ENCODE data around the gene NPLOC4. TPM values are rescaled to one million over a fixed set of nuclear protein-coding genes. Genes with fewer than 3 reads are reported as not detected.

The NPLOC4 gene
- total RNA-seq, 1 donor from 2014 or later: 39.5 TPM

DNA sequence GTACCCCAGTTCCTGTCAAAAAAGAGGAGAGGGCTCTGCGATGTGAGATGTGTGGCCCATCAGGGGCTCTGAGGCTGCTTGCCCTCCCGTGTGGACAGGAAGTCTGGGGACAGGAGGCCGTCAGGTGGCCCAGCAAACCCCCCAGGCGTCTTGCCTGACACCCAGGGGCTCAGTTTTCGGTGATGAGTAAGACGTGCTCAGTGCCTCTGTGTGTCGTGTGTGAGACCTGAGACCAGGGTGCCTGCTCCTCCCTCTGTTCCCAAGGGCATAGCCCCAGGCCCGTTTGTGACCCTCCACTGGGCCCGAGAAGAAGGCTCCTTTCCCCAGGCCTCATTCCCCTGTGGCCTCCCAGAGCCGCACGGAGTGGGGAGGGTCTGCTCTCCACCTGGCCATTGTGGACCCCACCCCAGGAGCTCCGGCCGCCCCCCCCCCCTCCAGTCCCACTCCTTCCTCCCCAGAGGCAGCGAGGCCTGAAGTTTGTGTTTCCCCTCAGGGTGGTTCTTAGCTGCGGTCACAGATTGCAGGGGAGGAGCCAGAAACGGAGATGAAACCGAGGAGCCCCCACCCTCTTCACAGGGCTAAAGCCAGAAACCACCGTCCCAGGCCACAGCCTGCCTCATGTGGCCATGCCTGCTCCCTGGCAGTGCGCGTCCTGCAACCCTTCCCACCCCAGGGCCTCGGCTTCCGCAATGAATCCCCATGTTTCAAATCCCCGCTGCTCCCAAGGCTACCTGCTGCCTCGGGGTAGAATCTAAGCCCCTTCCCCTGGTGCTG, 119.4 kb downstream of the NPLOC4 start:
- no peak for DNase-seq

DNA sequence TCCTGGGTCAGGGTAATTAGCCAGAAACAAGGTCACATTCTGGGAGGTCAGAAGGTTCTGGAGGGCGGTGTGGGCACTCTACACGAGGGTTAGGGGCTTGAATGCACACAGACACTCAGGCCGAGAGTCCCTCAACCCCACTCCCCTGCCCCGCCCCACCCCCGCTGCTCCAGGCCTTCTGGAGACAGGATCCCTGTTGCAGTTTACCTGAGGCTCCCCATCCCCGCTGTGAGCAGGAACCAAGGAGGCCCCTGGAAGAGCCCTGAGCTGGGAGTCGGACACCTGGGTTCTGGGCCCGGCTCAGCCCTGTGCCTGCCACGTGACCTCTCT, 119.9 kb downstream of the NPLOC4 start:
- no peak for DNase-seq

DNA sequence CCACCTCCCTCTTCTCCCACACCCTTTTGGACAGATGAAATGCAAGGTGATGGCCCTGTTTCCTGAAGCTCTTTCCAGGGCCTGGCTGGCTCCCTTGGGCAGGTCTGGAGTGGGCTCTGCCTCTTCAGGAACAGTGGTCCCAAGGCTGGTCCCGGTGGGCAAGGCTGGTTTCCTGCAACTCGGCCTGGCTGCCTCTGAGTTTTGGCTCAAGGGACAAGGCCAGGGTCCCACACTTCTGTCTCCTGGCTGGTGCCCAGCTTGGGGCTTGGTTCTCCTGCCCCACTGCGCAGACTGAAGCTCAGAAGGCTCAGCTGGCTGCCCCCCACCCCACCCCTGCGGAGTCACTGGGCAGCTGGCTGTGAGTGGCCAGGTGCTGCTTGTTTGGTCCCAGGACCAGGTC, 120.5 kb downstream of the NPLOC4 start:
- no peak for DNase-seq

DNA sequence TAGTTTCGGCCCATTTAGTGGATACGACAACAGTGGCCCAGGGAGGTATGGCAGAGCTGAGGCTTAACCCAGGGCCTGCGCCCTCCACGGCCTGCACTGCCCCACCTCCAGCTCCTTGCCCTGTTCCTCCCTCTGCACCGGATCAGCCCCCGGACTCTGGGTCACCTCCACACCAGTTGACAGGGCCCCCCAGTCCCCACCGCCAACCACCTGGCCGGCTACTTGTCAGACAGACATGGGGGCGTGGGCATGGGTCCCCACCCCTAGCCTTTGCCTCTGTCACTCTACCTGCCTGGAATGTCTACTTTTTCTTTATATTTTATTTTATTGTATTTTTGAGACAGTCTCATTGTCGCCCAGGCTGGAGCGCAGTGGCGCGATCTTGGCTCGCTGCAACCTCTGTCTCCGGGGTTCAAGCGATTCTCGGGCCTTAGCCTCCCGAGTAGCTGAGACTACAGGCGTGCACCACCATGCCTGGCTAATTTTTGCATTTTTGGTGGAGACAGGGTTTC, 121.3 kb downstream of the NPLOC4 start:
- DNase-seq: no peak

DNA sequence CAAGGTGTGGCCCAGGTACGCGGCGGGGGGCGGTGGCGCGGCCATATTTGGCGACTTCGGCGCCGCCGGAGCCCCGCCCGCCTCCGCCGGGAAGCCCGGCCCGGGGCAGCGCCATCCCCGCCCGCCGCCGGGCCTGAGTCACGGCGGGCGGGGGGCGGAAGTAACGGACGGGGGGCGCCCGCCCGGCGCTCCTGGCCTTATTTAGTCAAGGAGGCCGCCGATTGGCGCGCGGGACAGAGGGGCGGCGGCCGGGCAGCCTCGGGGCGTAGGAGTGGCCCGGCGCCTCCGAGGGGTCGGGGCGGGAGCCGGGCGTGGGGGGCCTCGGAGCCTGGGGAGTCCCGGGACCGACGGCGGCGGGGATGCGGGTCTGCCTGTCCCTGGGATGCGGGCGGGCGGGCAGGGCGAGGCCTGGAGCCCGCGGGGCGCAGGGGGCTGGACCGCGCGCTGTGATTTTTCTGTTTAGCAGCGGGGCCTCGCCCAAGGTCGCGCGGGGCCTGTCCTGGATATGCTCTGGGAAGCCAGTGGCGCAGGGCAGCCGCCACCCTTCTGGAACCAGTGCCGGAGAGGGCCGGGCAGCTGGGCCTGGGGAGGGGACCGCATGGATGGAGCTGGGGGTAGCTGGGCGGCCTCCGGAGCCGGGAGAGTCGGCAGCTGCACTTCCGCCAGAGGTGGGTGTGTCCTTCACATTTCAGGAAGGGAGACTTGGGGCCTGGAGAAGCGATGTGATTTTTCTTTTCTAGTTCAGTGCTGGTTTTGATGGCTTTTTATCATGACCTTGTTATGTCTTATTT, 122.0 kb downstream of the NPLOC4 start:
- no peak for DNase-seq

DNA sequence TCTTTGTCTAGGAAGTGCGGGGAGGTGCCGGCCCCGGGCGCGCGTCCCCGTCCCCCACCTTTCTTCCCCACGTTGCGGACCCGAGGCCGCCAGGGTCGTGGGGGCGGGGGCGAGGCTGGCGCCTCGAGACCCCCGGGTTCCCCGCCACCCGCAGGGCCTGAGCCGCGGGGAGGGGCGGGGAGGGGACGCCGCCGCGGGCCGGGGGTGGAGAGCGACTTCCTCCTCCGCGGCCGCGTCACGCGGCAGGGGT, 122.5 kb downstream of the NPLOC4 start:
- no peak for DNase-seq

DNA sequence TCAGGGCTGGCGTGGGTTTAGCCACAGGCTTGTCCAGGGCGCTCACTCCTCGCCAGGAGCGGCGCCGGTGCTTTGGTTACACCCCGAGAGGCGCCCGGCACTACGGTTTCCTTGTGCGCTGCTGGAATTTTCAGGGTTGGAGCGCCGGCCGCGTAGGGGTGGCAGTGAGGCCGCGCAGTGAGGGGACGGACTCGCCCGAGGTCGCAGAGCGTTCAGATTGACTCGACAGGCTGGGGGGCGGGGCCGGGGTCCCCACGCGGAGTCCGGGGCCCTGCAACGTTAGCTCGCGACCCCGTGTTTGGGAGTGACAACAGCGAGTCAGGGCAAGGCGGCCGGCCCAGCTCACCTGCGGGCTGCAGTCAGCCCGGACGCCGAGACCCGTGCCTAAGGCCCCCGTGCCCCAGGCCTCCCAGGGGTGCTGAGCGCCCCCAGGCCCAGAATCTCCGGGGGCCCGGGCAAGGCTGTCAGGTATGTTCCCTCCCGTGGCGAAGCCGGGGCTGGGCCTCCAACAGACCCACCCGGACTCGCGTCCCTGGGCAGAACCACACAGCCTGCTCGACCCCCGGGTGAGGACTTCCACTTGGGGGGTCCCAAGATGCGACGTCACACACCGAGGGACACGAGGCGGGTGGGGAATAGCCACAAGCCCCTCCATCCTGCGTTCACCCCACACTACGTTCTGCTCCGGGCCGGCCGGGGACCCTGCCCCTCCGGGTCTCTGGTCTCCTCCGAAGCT, 123.0 kb downstream of the NPLOC4 start:
- DNase-seq: peak; percentile 66

DNA sequence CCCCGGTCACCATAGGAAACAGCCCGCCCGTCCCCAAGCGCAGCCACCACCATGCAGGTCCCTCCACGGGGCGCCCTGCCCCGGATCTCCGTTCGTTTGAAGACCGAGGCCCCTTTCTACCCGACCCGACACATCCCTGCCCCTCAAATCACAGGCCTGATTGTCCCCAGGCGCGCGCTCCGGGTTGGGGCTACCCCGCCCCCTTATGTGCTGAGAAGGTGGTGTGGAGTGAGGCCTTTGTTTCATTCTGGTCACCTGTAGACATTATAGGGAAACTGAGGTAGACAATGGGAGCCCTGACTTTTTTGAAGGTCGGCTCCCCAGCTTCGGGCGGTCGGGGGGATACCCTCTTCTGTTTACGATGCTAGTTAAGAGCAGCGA, 123.5 kb downstream of the NPLOC4 start:
- peak; percentile 66 for DNase-seq

DNA sequence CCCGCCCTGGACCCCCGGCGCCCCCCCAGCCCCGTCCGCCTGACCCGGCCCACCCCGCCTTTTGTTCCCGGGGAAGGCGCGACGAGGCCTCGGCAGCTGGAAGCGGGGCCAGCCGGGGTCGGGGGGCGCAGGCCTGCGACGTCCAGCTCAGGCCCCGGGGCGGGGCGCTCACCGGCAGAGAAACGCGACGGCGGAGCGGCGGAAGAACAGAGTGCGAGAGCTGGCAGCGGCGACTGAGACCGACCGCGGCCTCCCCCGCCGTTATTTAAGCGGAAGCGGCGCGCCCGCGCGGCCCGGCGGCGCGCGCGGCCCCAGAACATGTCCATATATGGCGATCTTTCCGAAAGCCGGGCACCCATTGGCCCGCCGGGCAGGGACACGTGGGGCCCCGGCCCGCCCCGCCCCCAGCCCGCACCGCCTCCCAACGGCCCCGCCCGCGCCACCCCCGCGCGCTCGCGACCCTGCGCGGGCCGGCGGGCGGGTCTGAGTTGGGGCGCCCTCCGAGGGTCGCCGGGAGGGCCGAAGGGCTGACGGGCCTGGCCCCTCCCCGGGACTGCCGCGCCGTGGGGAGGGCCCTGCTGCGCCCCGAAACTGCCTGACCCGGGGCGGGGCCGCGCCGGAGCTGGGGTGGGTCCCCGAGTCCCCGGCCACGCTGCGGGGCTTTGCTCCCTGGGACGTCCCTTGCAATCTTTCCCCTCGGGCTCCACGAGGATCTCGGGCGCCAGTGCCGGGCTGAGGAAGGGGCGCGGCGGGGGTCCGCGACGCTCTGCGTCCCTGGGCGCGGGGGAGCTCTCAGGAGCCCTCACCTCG, 124.1 kb downstream of the NPLOC4 start, which contains the start of gene ACTG1:
ACTG1 (minus strand) TSS at position 238 of the 810 bp plus-strand sequence. CDS start 445 bp downstream, outside the sequence.
- peak; percentile 85 for DNase-seq

DNA sequence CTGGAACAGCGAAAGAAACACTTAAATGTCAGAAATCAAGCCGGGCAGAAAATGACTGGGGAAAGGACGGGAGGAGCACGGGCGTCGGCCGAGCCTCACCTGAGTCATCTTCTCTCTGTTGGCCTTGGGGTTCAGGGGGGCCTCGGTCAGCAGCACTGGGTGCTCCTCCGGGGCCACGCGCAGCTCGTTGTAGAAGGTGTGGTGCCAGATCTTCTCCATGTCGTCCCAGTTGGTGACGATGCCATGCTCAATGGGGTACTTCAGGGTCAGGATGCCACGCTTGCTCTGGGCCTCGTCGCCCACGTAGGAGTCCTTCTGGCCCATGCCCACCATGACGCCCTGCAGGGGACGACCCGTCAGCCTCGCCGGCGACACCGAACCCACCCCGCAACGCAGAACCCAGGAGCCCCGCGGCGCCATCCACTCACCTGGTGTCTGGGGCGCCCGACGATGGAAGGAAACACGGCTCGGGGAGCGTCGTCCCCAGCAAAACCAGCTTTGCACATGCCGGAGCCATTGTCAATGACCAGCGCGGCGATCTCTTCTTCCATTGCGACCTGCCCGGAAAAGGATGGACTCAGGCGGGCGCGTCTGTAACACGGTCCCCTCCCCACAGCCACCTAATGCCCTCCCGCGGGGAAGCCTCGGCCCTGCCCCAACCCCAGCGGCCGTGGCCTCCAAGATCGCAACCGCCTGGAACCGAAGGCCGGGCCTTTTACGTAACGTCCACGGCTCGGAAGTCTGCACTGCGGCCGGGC, 124.9 kb downstream of the NPLOC4 start:
- DNase-seq: no peak

DNA sequence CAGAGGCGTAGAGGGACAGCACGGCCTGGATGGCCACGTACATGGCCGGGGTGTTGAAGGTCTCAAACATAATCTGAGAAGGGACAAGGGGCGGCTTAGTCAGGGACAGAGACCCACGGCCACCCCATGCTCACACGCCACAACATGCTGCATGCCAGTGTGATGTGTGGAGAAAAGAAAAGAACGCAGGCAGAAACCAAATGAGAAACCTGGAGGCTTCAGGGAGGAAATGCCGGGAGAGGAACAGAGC, 125.4 kb downstream of the NPLOC4 start:
- no peak for DNase-seq

DNA sequence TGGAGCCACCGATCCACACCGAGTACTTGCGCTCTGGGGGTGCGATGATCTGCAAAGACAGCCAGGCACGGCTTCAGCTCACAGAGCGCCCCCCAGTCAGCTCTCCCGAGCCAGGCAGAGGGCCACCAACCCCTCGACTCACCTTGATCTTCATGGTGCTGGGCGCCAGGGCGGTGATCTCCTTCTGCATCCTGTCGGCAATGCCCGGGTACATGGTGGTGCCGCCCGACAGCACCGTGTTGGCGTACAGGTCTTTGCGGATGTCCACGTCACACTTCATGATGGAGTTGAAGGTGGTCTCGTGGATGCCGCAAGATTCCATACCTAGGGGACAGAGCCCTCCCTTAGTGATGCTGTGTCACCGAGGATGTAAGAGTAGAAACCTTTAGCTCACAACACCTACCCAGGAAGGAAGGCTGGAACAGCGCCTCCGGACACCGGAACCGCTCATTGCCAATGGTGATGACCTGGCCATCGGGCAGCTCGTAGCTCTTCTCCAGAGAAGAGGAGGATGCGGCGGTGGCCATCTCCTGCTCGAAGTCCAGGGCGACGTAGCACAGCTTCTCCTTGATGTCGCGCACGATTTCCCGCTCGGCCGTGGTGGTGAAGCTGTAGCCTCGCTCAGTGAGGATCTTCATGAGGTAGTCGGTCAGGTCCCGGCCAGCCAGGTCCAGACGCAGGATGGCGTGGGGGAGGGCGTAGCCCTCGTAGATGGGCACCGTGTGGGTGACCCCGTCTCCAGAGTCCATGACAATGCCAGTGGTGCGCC, 125.9 kb downstream of the NPLOC4 start:
- DNase-seq: no peak

DNA sequence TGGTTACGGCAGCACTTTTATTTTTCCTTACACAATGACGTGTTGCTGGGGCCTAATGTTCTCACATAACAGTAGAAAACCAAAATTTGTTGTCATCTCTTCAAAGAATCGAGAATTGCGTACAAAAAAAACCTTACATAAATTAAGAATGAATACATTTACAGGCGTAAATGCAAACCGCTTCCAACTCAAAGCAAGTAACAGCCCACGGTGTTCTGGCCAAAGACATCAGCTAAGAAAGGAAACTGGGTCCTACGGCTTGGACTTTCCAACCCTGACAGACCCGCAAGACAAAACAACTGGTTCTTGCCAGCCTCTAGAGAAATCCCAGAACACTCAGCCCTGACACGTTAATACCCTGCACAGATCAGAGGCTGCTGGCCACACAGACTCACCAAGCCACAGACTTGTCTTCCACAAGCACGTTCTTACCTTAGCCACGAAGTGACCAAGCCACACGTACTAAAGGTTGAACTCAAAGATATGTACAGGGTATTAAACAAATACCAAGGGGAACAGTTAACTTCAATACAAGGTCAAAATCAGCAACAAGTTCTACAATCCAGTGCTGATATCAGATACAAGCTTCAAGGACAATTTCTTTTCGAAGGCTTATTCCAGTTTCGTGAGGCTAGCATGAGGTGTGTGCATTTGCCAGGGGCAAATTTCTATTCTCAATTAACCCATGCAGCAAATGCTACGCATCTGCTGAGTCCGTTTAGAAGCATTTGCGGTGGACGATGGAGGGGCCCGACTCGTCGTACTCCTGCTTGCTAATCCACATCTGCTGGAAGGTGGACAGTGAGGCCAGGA, 126.7 kb downstream of the NPLOC4 start:
- no peak for DNase-seq

DNA sequence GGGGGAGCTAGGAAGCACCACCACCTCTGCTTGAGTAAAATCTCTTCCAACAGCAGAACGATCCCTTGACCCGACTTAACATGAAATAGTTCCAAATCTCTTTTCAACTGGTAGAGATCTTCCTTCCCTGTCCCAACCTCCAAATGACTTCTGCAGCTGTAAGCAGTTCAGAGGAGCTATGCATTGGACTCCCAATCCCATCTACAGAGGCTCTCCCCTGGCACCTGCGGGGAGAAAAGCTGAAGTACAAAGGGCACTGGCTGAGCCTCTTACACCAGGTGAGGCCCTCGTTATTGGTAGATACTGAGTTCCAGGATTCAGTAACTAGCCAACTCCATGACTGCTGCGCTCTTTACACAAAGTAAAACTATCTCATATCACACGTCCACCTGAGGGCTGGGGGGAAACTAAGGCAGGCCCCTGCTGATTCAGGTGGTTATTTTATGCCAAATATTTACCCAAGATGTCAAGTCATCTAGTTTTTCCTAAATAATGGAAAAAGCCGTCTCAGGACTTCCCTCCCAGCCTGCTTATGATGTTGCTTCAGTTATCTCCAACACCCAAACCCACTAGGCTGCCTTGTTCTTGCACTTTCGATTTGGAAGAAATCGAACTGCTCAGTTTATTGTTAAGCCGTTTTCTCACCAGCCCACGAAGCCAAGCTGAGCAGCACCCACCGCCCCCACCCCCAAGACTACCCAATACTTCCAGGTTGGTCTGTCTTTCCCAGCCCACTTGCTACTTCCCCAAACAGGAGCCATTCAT, 127.5 kb downstream of the NPLOC4 start:
- no peak for DNase-seq

DNA sequence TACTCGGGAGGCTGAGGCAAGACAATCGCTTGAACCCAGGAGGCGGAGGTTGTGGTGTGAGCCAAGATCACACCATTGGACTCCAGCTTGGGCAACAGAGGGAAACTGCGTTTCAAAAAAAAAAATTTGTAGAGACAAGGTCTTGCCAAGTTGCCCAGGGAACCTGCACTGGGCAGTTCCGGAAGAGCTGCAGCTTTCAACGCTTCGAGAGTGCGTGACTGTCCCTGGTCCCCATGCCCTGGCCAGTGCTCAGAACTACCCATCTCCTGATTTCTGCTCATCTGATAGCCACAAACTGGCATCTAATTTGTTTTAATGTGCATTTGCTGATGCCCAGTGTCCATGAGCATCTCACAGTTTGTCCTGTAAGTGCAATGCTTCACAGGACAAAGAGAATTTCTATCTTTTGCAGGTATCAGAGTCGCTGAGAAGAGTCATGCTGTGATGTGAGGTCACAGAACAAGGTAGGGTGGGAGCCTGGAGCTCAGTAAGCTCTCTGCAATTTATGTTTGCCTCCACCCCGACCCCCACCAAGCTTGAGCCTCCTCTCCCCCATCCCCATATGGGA, 128.2 kb downstream of the NPLOC4 start:
- no peak for DNase-seq

Data from occipital lobe (tissue), 2 donors.